Measurements from ENCODE around the gene IL18RAP.

The IL18RAP gene

GRCh38 chr2:102486941-102487702 lies 64.2 kb downstream of the IL18RAP start:
- Histone ChIP-seq H3K9me3 (no peaks in the 10 kb centered on the region), H3K27me3 (no peaks in the 10 kb centered on the region), H3K4me1 (no peaks in the 10 kb centered on the region), H3K36me3 (no peaks in the 10 kb centered on the region), H3K4me3 (ENCODE audit: low read depth, low read length) (no peak overlapping the region)
- DNase-seq, result no peak
- TF ChIP-seq CTCF (IDR thresholded peaks at IDR 0.05; ENCODE audit: low read depth, low read length), result no peak

- TF ChIP-seq CTCF (IDR thresholded peaks at IDR 0.05; ENCODE audit: low read depth, low read length), result no peak
- no peaks in the 10 kb centered on the region for H3K27me3 ChIP-seq
These were observed 65.0 kb downstream of the IL18RAP start for GRCh38 chr2:102487761-102488462.

GRCh38 chr2:102489646-102490045 lies 66.7 kb downstream of the IL18RAP start:
- no peak for TF ChIP-seq CTCF (IDR thresholded peaks at IDR 0.05; ENCODE audit: low read depth, low read length)
- Histone ChIP-seq H3K4me1 (no peaks in the 10 kb centered on the region), H3K4me3 (ENCODE audit: low read depth, low read length) (no peak overlapping the region), H3K9me3 (no peaks in the 10 kb centered on the region), H3K36me3 (no peaks in the 10 kb centered on the region), H3K27me3 (no peaks in the 10 kb centered on the region)
- no peak for DNase-seq

More at GRCh38 chr2:102487761-102488462, 65.0 kb downstream of the IL18RAP start:
- no peak overlapping the region for H3K4me3 ChIP-seq (ENCODE audit: low read depth, low read length)
- no peak for DNase-seq
- no peaks in the 10 kb centered on the region for H3K4me1 ChIP-seq
- no peaks in the 10 kb centered on the region for H3K36me3 ChIP-seq
- H3K9me3 ChIP-seq, result no peaks in the 10 kb centered on the region

GRCh38 chr2:102492006-102492405 lies 69.0 kb downstream of the IL18RAP start:
- Histone ChIP-seq H3K36me3 (no peaks in the 10 kb centered on the region), H3K4me3 (ENCODE audit: low read depth, low read length) (no peak overlapping the region), H3K9me3 (no peaks in the 10 kb centered on the region), H3K27me3 (no peaks in the 10 kb centered on the region), H3K4me1 (no peaks in the 10 kb centered on the region)
- no peak for DNase-seq
- no peak for TF ChIP-seq CTCF (IDR thresholded peaks at IDR 0.05; ENCODE audit: low read depth, low read length)

GRCh38 chr2:102494570-102494969 lies 71.6 kb downstream of the IL18RAP start:
- DNase-seq, result no peak
- no peak for TF ChIP-seq CTCF (IDR thresholded peaks at IDR 0.05; ENCODE audit: low read depth, low read length)

GRCh38 chr2:102498414-102498813 lies 75.5 kb downstream of the IL18RAP start:
- H3K4me1 ChIP-seq, result no peaks in the 10 kb centered on the region
- no peaks in the 10 kb centered on the region for H3K9me3 ChIP-seq
- no peaks in the 10 kb centered on the region for H3K27me3 ChIP-seq

More at GRCh38 chr2:102494570-102494969, 71.6 kb downstream of the IL18RAP start:
- no peaks in the 10 kb centered on the region for H3K4me1 ChIP-seq
- no peak overlapping the region for H3K4me3 ChIP-seq (ENCODE audit: low read depth, low read length)
- no peaks in the 10 kb centered on the region for H3K36me3 ChIP-seq
- no peaks in the 10 kb centered on the region for H3K27me3 ChIP-seq
- H3K9me3 ChIP-seq, result no peaks in the 10 kb centered on the region

More at GRCh38 chr2:102498414-102498813, 75.5 kb downstream of the IL18RAP start:
- no peak overlapping the region for H3K4me3 ChIP-seq (ENCODE audit: low read depth, low read length)
- DNase-seq, result no peak
- no peaks in the 10 kb centered on the region for H3K36me3 ChIP-seq
- no peak for TF ChIP-seq CTCF (IDR thresholded peaks at IDR 0.05; ENCODE audit: low read depth, low read length)

All from BE2C (cell line).